DND-41 (cell line): ENCODE measurements around the gene DDX27.

ENCODE experiments used
- ATAC-seq: fragments of 200-7000 bp; cut with Tn5 transposase; 3 replicates; pipeline ENCODE4 v1.9.1; 2021; ENCODE audit warnings: low read depth; ENCODE audit not compliant: insufficient read depth
- DNase-seq: peaks from one replicate; pipeline ENCODE4 v3.0.0-alpha.2; 2020
- H2AFZ ChIP-seq: 2 replicates; pipeline ENCODE4 v1.6.0; 2012; ENCODE audit warnings: low read depth, low read length
- H3K27ac ChIP-seq: 2 replicates; pipeline ENCODE4 v1.5.1; 2012; ENCODE audit warnings: low read length, inconsistent platforms
- H3K27me3 ChIP-seq: fragments of 200-600 bp; sonication (generic); 2 replicates; pipeline ENCODE4 v1.6.0; 2012; ENCODE audit warnings: low read length, mild to moderate bottlenecking, inconsistent platforms; ENCODE audit not compliant: insufficient read depth, poor library complexity
- H3K36me3 ChIP-seq: 2 replicates; pipeline ENCODE4 v1.5.1; 2012; ENCODE audit warnings: low read length, inconsistent platforms; ENCODE audit not compliant: insufficient read depth
- H3K4me1 ChIP-seq: 2 replicates; pipeline ENCODE4 v1.5.1; 2012; ENCODE audit warnings: mild to moderate bottlenecking, low read length; ENCODE audit not compliant: insufficient read depth
- H3K4me2 ChIP-seq: 2 replicates; pipeline ENCODE4 v1.6.0; 2012; ENCODE audit warnings: mild to moderate bottlenecking, moderate library complexity, low read length, inconsistent platforms; ENCODE audit not compliant: insufficient read depth
- H3K4me3 ChIP-seq, 2 experiments: fragments of 200-600 bp in 1 of 2; shearing (Covaris generic) in 1 of 2; 2 replicates each; pipeline ENCODE4 v1.5.1; 2012 to 2016; ENCODE audit warnings: inconsistent platforms in 2 of 2, low read length in 2 of 2, mild to moderate bottlenecking in 2 of 2, low read depth in 1 of 2, moderate library complexity in 1 of 2
- H3K79me2 ChIP-seq: 2 replicates; pipeline ENCODE4 v1.6.0; 2012; ENCODE audit warnings: low read length, inconsistent platforms; ENCODE audit not compliant: insufficient read depth
- H3K9ac ChIP-seq: 2 replicates; pipeline ENCODE4 v1.6.0; 2012; ENCODE audit warnings: low read depth, mild to moderate bottlenecking, inconsistent platforms, low read length, moderate library complexity
- H3K9me3 ChIP-seq: 2 replicates; pipeline ENCODE4 v1.5.1; 2012; ENCODE audit warnings: low read length, moderate library complexity, mild to moderate bottlenecking, inconsistent platforms; ENCODE audit not compliant: insufficient read depth, severe bottlenecking
- H4K20me1 ChIP-seq: 2 replicates; pipeline ENCODE4 v1.6.0; 2012; ENCODE audit warnings: low read length; ENCODE audit not compliant: insufficient read depth
- CTCF ChIP-seq: IDR thresholded peaks from 2 replicates; pipeline ENCODE4 v1.5.1; 2012; ENCODE audit warnings: borderline replicate concordance, low read length, moderate library complexity, mild to moderate bottlenecking; ENCODE audit not compliant: poor library complexity, severe bottlenecking; ENCODE audit errors: extremely low read depth
- EZH2 ChIP-seq: IDR thresholded peaks from 3 replicates; pipeline ENCODE4 v1.6.1; 2012; ENCODE audit warnings: borderline replicate concordance, low read depth, mild to moderate bottlenecking, moderate library complexity, low read length, inconsistent platforms; ENCODE audit not compliant: severe bottlenecking

Gene DDX27

GRCh38 chr20:49171909-49172308 is 47.3 kb upstream of the DDX27 start:
- no peak overlapping the region for H3K4me3 ChIP-seq
- H3K4me1 ChIP-seq: no peaks in the 10 kb centered on the region
- H2AFZ ChIP-seq: no peak overlapping the region
- H4K20me1 ChIP-seq: peaks cover 63% of the 10 kb centered on the region; the same call in 1 of the 2 replicates
- no peaks in the 10 kb centered on the region for H3K27me3 ChIP-seq
- no peak overlapping the region for H3K9ac ChIP-seq
- no peak overlapping the region for H3K27ac ChIP-seq
- TF ChIP-seq EZH2: no peak
- TF ChIP-seq CTCF: no peak
- H3K36me3 ChIP-seq: peaks cover 44% of the 10 kb centered on the region; the same call in 1 of the 2 replicates
- peaks cover 97% of the 10 kb centered on the region for H3K79me2 ChIP-seq
- no peak for ATAC-seq
- H3K4me2 ChIP-seq: no peak overlapping the region
- H3K9me3 ChIP-seq: no peaks in the 10 kb centered on the region
- no peak for DNase-seq

- no peak for TF ChIP-seq EZH2
- no peak for TF ChIP-seq CTCF
- H3K27ac ChIP-seq: no peak overlapping the region
- no peaks in the 10 kb centered on the region for H3K27me3 ChIP-seq
- H3K9ac ChIP-seq: no peak overlapping the region
- no peak overlapping the region for H3K4me3 ChIP-seq
- H4K20me1 ChIP-seq: peaks cover 61% of the 10 kb centered on the region; the same call in 1 of the 2 replicates
- peaks cover 44% of the 10 kb centered on the region; the same call in 1 of the 2 replicates for H3K36me3 ChIP-seq
- H3K9me3 ChIP-seq: no peaks in the 10 kb centered on the region
- H2AFZ ChIP-seq: no peak overlapping the region
- DNase-seq (no peak), ATAC-seq (no peak)
- peaks cover 97% of the 10 kb centered on the region for H3K79me2 ChIP-seq
- no peak overlapping the region for H3K4me2 ChIP-seq
- H3K4me1 ChIP-seq: no peaks in the 10 kb centered on the region
These were observed 46.8 kb upstream of the DDX27 start for GRCh38 chr20:49172413-49172812.

DNA sequence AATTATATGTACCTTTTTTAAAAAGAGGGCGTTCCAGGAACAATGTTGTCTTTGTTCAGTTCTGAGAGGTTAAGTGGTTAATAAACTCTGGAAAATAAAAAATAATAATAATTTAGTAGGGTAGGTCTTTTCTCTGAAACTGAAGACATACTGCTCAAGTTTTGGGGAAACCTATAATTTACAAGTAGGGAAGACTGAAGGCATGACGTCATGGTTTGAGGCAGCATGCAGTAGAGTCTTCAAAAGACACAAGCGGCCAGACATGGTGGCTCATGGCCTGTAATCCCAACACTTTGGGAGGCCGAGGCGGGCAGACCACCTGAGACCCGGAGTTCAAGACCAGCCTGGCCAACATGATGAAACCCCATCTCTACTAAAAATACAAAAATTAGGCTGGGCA is 45.0 kb upstream of the DDX27 start:
- Histone ChIP-seq H3K4me2 (no peak overlapping the region), H3K27me3 (no peaks in the 10 kb centered on the region), H3K36me3 (peaks cover 56% of the 10 kb centered on the region; the same call in 1 of the 2 replicates), H3K9ac (no peak overlapping the region), H3K4me1 (no peaks in the 10 kb centered on the region), H2AFZ (no peak overlapping the region), H3K27ac (no peak overlapping the region), H3K9me3 (no peaks in the 10 kb centered on the region), H3K4me3 (no peak overlapping the region), H3K79me2 (peaks cover 97% of the 10 kb centered on the region), H4K20me1 (peaks cover 58% of the 10 kb centered on the region; the same call in 1 of the 2 replicates)
- no peak for DNase-seq
- TF ChIP-seq CTCF: no peak
- no peak for TF ChIP-seq EZH2
- ATAC-seq: no peak
